HL-60/S4 treated with phorbol 12-myristate 13-acetate at 8.2 ng/mL for 4 days and 3 days (cell line): ENCODE measurements around the gene ATP6V0B.

Experiments
- in situ Hi-C: fragments of 300-500 bp; cut with MboI; formaldehyde crosslinking; loops from 2 replicates; pipeline ENCODE4 v1.15.0; 2022; ENCODE audit warnings: low sequenced_read_pairs

ATP6V0B gene

DNA sequence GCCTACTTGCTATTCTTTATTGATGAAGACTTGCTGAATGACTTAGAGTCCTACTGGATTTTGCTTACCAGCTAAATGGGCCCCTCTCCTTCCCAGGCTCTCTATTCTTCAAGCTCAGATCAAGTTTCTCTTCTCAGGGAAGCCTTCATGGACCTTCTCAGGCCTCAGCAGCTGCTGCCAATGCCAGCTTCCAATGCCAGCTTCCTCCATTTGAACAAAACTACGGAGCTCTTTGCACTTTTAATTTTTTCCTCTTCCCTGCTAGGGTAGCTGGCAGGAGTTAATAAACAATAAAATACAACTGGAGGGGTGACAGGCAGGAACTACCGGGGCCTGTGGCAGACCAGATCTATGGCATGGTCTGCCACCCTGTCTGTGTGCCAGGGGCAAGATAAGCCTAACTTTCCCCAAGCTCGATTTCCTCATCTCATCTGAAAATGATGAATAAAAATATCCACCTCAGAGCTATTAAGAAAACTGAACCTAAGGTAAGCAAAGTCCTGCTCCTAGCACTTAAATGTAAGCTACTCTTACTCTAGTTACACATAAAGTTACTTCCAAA is 29.0 kb upstream of the ATP6V0B start:
- in situ Hi-C loops = no loop called here

DNA sequence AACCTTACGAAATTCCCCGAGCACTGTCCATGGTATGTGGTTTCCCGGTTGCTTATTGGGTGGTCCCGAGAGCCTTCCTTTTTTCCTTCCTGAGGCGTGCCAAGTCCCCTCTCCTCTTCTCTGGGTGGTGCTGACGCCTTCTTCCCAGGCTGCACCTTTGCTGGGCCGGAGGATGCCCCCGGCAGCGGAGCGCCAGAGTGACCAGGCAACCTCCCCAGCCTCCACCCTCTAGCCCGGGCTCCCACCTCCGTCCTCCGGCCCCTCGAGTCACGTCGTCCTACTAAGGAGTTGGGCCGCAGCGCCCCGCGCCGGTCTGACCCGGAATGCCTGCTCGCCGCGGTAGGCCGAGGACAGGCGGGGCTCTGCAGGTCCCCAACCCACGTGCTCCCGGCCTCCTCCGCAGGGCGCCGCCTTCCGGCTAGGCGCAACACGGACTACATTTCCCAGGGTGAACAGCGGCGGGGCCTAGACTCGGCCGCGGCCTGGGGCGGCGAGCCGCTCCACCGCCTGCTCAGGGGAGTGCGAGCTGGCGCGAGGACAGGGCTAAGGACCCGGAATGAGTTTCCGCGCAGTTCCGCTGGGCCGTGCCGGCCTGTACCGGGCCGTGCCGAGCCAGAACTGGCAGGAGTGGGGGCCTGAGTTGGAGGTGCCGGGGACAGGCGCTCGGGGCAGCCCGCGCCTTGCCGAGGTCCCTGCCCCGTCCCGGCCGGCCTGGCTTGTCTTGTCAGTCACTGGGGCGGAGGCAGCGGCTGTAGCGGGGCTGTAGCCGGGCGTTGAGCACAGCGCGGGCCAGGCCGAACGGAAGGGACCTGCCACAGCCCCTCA is 28.3 kb upstream of the ATP6V0B start, which contains the start of gene IPO13:
IPO13 (plus strand) TSS at position 715 of the 825 bp plus-strand sequence. CDS start 651 bp downstream, outside the sequence.
- in situ Hi-C loops = no loop called here

DNA sequence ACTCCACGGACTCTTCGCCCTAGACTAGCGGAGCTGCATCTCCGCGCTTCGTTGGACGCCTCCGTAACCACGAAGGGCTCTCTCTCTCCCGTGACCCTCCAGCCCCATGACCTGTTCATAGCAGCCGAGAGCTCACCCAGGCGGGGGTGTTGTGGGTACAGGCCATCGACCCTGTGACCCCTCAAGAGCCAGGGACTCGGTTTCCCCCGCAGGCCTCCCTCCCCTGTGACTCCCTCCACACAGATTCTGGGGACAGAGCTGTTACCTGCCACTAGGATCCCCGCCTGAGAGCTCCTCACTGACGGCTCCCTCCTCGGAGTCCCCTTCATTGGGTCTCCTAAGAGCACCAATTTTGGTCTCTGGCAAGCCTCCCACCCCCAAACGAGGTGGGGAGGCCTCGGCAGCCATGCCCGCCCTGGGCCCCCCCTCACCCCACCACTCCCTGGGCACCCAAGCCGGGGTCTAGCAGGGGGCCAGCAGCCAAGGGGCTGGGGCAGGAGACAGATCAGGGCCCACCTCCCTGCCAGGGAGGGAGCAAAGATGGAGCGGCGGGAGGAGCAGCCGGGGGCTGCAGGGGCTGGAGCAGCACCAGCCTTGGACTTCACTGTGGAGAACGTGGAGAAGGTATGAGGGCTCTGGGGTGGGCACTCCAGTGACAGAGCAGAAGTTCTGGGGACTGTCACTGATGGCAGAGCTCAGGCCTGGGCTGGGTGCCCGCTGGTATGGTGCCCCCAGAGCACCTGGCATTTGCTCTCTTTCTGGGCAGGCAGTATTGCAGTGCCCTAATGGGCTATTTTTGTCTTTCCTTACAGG is 27.5 kb upstream of the ATP6V0B start:
- in situ Hi-C loops = no loop called here

DNA sequence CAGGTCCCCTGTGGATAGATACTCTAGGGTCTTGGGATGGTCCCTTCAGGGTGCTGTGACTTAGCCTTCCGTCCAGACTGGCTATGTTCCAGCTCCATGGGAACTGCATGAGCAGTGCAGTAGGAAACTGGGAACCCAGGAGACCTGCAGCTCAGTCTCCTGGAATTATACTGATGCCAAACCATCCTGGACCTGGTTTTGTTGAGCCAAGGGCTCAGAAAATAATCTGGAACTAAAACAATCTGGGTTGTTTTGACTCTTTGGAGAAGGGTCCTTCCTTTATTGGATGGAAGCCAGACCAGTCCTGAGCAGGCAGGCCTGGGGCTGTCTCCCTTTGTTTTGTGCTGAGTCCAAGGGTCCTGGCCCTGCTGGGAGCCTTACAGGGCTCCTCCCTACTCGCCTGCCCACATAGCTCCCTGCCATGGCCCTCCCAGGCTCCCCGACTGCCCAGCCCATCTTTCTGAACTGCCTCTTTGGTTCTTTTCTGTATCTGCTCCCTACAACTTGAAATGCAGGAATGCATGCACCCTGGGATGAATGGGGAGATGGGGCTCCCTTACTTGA is 26.8 kb upstream of the ATP6V0B start:
- in situ Hi-C loops = no loop called here

DNA sequence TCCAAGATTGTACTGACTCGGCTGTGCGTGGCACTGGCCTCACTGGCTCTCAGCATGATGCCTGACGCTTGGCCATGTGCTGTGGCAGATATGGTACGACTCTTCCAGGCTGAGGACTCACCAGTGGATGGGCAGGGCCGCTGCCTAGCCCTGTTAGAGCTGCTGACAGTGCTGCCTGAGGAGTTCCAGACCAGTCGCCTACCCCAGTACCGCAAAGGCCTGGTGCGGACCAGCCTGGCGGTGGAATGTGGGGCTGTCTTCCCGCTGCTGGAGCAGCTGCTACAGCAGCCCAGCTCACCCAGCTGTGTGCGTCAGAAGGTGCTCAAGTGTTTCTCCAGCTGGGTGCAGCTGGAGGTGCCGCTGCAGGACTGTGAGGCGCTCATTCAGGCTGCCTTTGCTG is 25.1 kb upstream of the ATP6V0B start:
- in situ Hi-C loops = no loop called here

DNA sequence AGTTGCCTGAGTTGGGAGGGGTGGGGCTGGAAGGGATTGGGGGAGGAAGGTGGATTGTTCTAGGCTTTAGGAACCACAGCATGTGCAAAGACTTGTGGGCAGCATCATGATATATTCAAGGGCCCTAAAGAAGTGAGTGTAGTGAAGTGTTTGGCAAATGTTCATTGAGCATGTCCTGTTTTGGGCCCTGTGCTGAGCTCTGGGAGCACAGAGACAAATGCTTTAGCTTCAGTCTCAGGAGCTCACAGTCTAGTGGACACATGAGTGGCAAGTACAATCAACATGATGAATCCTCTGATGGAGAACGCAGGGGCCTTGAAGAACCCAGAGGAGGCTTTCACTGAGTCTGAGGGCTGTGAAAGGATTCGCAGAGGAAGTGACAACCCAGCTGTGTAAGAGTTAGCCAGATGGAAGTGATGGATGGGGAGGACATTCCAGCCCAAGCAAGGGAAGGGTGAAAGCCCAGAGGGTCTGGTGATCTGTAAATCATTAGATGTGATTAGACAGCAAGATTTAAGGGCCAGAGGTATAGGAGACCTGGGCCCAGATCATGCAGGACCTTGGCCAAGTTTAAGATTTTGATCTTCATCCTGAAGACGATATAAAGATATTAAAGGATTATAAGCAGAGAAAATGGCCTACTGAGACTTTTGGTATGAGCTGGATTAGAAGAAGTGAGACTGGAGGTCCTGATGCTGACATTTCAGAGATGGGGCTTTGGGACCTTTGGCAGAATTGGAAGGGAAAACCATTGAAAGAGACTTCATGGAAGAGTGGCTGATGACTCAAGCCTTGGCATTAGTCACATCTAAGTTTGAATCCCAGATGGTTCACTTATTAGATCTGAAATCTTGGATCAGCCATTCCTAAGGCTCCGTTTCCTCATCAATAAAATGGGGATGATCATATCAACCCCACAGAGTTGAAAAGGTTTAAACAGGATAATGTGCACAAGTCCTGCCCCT is 23.5 kb upstream of the ATP6V0B start:
- in situ Hi-C loops = no loop called here

DNA sequence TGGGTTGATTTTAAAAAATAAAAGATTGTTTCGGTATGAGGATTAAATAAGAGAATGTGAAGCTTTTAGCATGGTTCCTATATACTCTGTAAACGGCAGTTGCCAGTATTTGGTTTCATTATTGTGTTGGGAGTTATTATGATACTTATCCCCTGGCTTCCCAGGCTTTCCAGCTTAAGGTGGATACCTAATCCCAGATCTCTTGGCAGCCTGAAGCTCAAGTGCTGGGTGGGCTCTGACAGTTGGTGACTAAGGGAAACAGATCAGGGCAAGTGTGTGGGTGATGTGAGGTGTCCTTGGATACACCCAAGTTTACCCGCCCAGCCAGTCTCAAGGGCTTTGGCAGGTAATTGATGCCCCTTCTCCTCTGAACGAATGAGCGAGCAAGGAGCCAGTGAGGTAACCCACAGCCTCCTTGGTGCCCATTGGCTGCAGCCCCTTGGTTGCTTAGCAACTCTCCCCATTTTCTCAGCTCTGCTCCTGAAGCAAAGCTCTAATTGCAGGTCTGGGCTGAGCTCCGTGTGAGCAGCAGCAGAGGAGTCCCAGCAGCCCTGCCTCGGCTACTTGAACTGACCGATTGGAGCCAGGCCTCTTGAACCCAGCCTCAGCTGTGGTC is 21.9 kb upstream of the ATP6V0B start:
- in situ Hi-C loops = no loop called here

DNA sequence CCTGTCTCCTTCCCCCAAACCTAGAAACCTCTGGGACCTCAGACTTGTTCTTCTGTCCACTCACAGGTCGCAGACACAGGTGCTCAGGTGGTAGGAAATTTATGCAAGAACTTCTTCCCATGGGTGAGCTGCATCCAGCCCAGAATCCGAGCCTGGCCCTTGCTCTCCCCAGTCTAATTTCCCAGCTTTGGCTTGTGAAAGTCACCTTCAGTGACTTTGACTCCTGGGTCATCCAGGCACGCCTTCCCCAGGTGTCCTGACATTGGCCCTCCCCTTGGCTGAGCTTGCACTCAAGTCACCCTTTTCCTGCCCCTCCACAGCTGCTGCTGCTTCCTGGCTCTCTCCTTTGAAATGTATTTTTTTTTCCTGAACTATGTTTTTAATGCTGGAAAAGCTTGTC is 21.4 kb upstream of the ATP6V0B start:
- in situ Hi-C loops = no loop called here

DNA sequence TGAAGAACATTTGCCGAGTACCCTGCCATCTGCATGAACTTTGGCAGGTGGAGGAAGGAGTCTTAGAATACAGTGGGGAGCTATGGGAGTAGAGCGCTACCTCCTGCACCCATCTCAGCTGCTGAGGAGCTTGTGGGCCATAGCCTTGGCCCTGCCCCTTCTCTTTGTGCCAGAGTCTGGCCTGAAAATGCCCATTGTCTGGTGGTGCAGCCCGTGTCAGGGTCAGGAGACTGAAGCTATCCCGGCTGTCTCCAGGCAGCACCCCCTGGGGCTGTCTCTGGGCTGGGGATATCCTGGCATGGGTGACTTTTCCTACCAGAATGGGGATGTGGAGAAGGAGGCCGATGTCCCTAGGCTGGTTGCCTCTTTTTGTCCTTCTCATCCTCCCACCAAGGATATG is 20.7 kb upstream of the ATP6V0B start:
- in situ Hi-C loops = no loop called here

DNA sequence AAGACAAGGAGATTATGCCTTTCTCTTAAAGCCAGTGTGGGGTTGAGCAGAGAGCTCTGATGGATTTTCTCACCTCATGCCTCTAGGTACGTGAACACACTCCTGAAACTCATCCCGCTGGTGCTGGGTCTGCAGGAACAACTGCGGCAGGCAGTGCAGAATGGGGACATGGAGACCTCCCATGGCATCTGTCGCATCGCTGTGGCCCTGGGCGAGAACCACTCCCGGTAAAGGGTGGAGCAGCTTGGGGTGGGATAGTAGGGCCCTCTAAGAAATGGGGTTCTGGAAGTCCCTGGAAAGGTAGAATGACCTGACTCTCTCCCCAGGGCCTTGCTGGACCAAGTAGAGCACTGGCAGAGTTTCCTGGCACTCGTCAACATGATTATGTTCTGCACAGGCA is 18.5 kb upstream of the ATP6V0B start:
- in situ Hi-C loops = no loop called here

DNA sequence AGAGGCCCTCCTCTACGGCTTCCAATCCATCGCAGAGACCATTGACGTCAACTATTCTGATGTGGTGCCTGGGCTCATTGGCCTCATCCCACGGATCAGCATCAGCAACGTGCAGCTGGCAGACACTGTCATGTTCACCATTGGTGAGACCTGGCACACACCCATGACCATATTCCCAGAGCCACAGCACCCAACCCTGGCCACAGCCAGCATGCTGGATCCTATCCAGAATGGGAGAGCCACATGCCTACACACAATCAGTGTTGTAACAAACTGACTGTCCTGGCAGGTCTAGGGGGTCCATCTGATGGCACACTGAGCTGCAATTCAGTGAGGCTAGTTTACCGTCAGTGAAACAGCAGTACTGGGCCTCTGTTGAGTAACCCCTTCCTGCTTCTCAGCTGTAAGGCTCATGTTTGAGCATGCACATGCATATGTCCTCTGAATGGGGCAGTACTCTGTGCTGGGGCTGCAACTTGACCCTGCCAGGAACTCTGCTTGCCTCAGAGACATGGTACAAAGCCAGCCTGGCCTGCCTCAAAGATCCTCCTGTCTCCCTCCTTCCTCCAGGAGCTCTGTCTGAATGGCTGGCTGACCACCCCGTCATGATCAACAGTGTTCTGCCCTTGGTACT is 17.2 kb upstream of the ATP6V0B start:
- in situ Hi-C loops = no loop called here

DNA sequence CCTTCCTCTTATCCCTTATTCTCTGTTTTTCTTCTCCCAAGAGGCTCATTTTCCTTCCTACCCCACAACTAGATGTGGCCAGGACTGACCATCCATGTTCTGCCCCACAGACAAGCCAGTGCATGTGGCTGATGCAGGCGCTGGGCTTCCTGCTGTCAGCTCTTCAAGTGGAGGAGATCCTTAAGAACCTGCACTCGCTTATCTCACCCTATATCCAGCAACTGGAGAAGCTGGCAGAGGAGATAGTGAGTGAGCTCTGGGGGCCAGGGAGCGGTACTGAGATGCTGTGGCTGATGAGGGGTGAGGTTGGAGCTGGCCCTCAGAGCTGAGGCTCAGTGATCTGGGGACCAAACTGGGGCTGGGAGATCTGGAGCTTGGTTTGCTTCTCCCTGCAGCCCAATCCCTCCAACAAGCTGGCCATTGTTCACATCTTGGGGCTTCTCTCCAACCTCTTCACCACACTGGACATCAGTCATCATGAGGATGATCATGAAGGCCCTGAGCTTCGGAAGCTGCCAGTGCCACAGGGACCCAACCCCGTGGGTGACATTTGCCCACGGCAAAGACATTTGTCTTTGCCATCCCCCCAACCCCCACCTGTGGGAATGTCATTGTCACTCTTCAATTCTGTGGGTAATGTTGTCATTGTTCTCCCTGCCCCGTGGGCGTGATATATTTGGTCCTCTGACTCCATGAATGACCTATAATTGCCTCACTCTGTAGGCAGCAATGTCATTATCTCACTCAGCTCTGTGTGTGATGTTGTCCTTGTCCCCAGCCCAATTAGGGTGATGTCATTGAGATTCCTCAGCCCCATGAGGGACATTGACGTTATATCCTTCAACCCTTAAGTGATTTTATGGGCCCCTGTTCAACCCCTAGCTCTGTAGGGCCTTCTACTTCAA is 16.2 kb upstream of the ATP6V0B start:
- in situ Hi-C loops = no loop called here

DNA sequence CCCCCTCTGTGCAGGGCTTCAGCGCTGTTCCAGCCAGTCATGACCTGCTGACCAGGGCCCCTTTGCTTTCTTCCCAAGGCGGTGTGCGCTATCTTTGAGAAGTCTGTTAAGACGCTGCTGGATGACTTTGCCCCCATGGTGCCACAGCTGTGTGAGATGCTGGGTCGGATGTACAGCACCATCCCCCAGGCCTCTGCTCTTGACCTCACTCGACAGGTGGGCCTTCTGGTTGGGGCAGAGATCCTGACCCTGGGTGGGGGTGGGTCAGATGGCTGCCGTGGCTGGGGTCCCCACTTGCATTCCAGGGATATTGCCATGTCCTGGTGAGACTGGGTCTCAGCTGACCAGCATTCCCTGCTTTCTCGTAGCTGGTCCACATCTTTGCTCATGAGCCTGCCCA is 14.0 kb upstream of the ATP6V0B start:
- in situ Hi-C loops = no loop called here

DNA sequence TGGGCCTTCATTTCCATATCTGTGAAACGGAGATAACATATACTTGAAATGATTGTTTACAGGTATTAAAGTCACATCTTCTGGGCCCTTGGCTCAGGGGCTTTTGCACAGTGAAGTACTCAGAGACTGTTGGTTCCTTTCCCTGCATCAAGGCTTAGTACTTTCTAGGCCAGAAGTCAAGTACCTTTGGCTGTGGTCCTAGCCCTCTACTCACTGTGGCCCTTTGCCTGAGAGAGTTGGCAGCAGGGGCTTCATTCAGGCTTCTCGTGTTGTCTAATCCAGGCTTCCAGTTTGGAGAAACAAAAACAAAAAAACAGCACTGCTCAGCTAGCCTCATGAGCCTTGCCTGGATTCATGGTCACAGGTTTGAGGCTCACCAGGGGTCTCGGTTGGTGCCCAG is 13.1 kb upstream of the ATP6V0B start:
- in situ Hi-C loops = no loop called here

DNA sequence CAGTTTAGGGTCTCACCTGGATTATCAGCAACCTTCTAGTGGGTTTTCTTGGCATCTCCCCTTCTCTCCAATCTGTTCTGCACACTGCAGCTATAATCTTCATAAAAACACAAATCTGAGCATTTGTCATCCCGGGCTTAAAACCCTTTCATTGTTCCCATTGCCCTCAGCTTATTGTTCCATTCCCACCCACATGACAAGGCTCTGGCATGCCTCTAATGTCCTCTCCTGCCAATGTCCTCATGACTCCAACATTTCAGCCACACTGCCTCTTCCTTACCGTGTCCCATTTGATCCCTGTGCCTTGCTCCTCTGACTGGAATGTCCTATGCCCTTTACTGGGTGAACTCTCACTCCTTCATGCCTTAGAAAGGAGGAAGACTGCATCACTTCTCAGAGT is 12.4 kb upstream of the ATP6V0B start:
- in situ Hi-C loops = no loop called here

DNA sequence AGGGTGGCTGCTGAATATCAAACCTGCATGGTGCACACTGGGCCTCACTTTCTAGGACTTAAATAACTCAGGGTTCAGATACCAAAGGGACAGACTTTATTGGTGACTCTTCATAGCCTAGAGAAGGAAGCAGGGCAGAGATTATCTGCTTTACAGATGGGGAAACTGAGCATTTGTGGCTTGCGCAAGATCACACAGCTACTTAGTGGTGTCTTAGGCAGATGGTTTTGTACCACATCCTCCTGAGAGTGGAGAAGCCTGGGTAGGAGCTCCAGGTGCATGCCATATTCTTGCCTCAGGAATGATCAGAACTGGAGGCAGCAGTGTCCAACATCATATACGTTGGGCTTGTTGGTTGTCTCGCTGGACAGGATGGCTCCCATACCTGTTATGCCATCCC is 11.8 kb upstream of the ATP6V0B start:
- in situ Hi-C loops = no loop called here

DNA sequence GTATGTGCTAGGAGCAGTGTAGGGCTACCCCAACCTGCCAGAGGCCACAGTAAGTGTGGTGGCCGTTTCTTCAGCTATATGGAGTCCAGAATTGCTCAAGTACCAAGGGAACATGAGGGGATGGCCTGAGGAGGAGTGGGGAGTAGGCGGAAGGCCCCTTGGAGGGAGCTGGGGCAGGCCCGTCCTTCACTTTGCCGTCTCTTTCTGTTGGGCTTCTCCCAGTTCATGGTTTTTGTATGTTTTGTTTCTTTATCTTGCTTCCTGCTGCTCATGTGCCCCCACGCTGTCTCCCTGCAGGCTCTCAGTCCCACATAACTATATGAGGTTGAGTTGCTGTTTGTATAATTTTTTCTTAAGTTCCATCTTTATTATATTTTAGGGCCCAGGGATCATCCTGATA is 10.9 kb upstream of the ATP6V0B start:
- in situ Hi-C loops = no loop called here

DNA sequence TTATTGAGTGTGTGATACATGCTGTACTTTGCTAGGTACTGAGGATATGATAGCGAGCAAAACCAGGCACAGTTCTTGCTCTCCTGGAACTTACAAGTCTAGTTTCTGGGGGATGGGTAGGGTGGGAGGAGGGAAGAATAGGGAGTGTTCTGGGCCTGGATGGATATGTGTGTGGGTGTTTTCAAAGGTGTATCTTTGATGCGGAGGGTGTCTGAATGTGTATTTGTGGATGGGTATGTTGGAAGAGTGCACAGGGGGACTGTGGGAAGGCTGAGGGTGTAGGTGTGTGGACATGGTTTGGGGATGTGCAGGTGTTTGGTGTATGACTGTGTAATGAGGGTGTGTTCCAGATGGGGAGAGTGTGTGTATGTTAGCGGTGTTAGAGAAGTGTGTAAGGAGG is 9.4 kb upstream of the ATP6V0B start:
- in situ Hi-C loops = no loop called here
